GM12878 (cell line): Measurements from ENCODE around the gene STK33. TPM values are rescaled to one million over a fixed set of nuclear protein-coding genes. Genes with fewer than 3 reads are reported as not detected.

Experiments
- ATAC-seq: fragments of 200-7000 bp; cut with Tn5 transposase; 3 replicates; pipeline ENCODE4 v1.9.1; 2020; ENCODE audit warnings: mild to moderate bottlenecking, moderate library complexity
- BruUV-seq: library from RNA; stranded (reverse); fragments of 400-500 nt; replicated peaks from 2 replicates; lab custom pipeline; 2021; lab: Mats Ljungman, UMichigan
- CTCF ChIA-PET: fragments of 300-600 bp; sonication (Branson Sonifier 250); formaldehyde crosslinking; extraction: SDS; loops from one replicate; lab custom pipeline; 2021; ENCODE audit warnings: inconsistent platforms; lab: Yijun Ruan, JAX
- POLR2A ChIA-PET: fragments of 350-600 bp; formaldehyde crosslinking; extraction: SDS; loops from one replicate; lab custom pipeline; 2021; ENCODE audit warnings: inconsistent platforms; lab: Charles Lee
- RAD21 ChIA-PET: fragments of 300-600 bp; sonication (Branson Sonifier 250); formaldehyde crosslinking; loops from one replicate; lab custom pipeline; 2023; ENCODE audit warnings: antibody characterized with exemption; ENCODE audit not compliant: unreplicated experiment; lab: Charles Lee
- SMC1A ChIA-PET: fragments of 300-600 bp; sonication (Branson Sonifier 250); formaldehyde crosslinking; loops from one replicate; lab custom pipeline; 2023; ENCODE audit not compliant: unreplicated experiment, uncharacterized antibody; lab: Charles Lee
- DNase-seq: peaks from one replicate; pipeline ENCODE4 v3.0.0-alpha.2; 2011; ENCODE audit warnings: low read depth, low spot score
- FAIRE-seq: peaks from 3 replicates; lab custom pipeline; 2011; peaks lifted over from hg19 to GRCh38; lab: Jason Lieb, UNC
- H2AFZ ChIP-seq: 2 replicates; pipeline ENCODE4 v1.6.0; 2011; ENCODE audit warnings: low read depth, low read length, control low read depth; ENCODE audit not compliant: control insufficient read depth
- H3K27ac ChIP-seq: 2 replicates; pipeline ENCODE4 v1.5.1; 2011; ENCODE audit warnings: control low read depth; ENCODE audit not compliant: control insufficient read depth, insufficient read depth
- H3K27me3 ChIP-seq, 2 experiments: replicated peaks in 1 of 2; 2 replicates each; pipeline versions ENCODE4 v1.6.0 to v1.6.1; 2011; ENCODE audit warnings: low read length in 1 of 2; ENCODE audit not compliant: control insufficient read depth in 2 of 2, insufficient read depth in 2 of 2
- H3K36me3 ChIP-seq, 2 experiments: 2 replicates each; pipeline ENCODE4 v1.5.1; 2011; ENCODE audit warnings: low read length in 1 of 2; ENCODE audit not compliant: control insufficient read depth in 2 of 2, insufficient read depth in 2 of 2
- H3K4me1 ChIP-seq: 2 replicates; pipeline ENCODE4 v1.6.1; 2011; ENCODE audit warnings: mild to moderate bottlenecking, low read length, moderate library complexity, mixed read lengths; ENCODE audit not compliant: control insufficient read depth, insufficient read depth
- H3K4me2 ChIP-seq: 2 replicates; pipeline ENCODE4 v1.6.0; 2011; ENCODE audit warnings: control low read depth; ENCODE audit not compliant: control insufficient read depth, insufficient read depth
- H3K4me3 ChIP-seq: fragments of 200-600 bp; sonication (generic); 2 replicates; pipeline ENCODE4 v1.5.1; 2016
- H3K79me2 ChIP-seq: 2 replicates; pipeline ENCODE4 v1.6.0; 2011; ENCODE audit warnings: low read length; ENCODE audit not compliant: control insufficient read depth, insufficient read depth
- H3K9ac ChIP-seq: 2 replicates; pipeline ENCODE4 v1.8.0; 2011; ENCODE audit warnings: low read length, control low read depth, mixed read lengths; ENCODE audit not compliant: control insufficient read depth, insufficient read depth
- H3K9me3 ChIP-seq: replicated peaks from 3 replicates; pipeline ENCODE4 v1.5.1; 2011; ENCODE audit warnings: mild to moderate bottlenecking, low read length; ENCODE audit not compliant: control insufficient read depth, insufficient read depth
- H4K20me1 ChIP-seq: 2 replicates; pipeline ENCODE4 v1.6.0; 2011; ENCODE audit not compliant: control insufficient read depth, insufficient read depth
- CEBPB ChIP-seq, 2 experiments: fragments of 150-350 bp in 1 of 2; IDR thresholded peaks; 2 replicates each; pipeline ENCODE4 v1.6.1; 2012 to 2014; ENCODE audit warnings: low read depth in 2 of 2, low read length in 2 of 2, borderline replicate concordance in 1 of 2, inconsistent platforms in 1 of 2
- KDM1A ChIP-seq: fragments of 200-600 bp; sonication (generic); IDR thresholded peaks from 2 replicates; pipeline ENCODE4 v1.6.1; 2016; ENCODE audit warnings: borderline replicate concordance
- POLR2A ChIP-seq: IDR thresholded peaks from 2 replicates; pipeline ENCODE4 v1.6.1; 2011; ENCODE audit warnings: low read depth, mild to moderate bottlenecking, low read length
- POLR2AphosphoS2 ChIP-seq: IDR thresholded peaks from 2 replicates; pipeline ENCODE4 v1.6.1; 2011; ENCODE audit warnings: low read depth, mild to moderate bottlenecking, low read length, improper control_type of control experiment, moderate library complexity
- SIN3A ChIP-seq: IDR thresholded peaks from 2 replicates; pipeline ENCODE4 v1.6.1; 2012; ENCODE audit warnings: low read depth, low read length, improper control_type of control experiment
- TCF3 ChIP-seq: IDR thresholded peaks from 2 replicates; pipeline ENCODE4 v1.6.1; 2012; ENCODE audit warnings: low read depth, mild to moderate bottlenecking, low read length, borderline replicate concordance; ENCODE audit not compliant: insufficient read depth
- USF2 ChIP-seq: IDR thresholded peaks from 2 replicates; pipeline ENCODE4 v1.6.1; 2011; ENCODE audit warnings: low read depth, low read length, improper control_type of control experiment, borderline replicate concordance
- WGBS: methylation state at CpG from one replicate; pipeline ENCODE4 v1.1.6; 2016; ENCODE audit warnings: low lambda C conversion rate; ENCODE audit not compliant: insufficient replicate concordance, insufficient coverage; ENCODE audit errors: missing lambda C conversion rate; 5-methylcytosine and 5-hydroxymethylcytosine counted together
- in situ Hi-C: fragments of 300-500 bp; cut with MboI; formaldehyde crosslinking; loops from 9 replicates; pipeline ENCODE4 v1.14.3; 2018; ENCODE audit warnings: mixed read lengths
- intact Hi-C: fragments of 100-400 bp; cut with micrococcal nuclease; formaldehyde crosslinking; loops from one replicate; pipeline ENCODE4 v1.14.2; 2022; ENCODE audit not compliant: unreplicated experiment
- polyA plus RNA-seq, 11 experiments: library from polyadenylated mRNA; depleted of rRNA in 4 of 11; unstranded in 6 of 11; stranded (reverse) in 5 of 11; fragments of >200 nt; fragmentation: Nextera tagmentation in 4 of 11; fragmentation: Illumina TruSeq in 1 of 11; extraction: Ambion mirVana in 4 of 11; extraction: Trizol in 1 of 11; gene quantifications; 1 replicate in 1 of 11; 2 replicates in 10 of 11; pipeline versions ENCODE4 v1.2.1 to v1.2.3, GENCODE V29; 2011 to 2016; ENCODE audit warnings: inconsistent platforms in 2 of 11, missing spikeins in 2 of 11, low read depth in 1 of 11
- total RNA-seq, 4 experiments: library from RNA; depleted of rRNA in 3 of 4; stranded (reverse); fragments of >200 nt in 3 of 4; fragmentation: Illumina TruSeq in 1 of 4; extraction: Trizol in 1 of 4; gene quantifications; 2 replicates each; pipeline versions ENCODE4 v1.2.1 to v1.2.3, GENCODE V29; 2013 to 2021
- TF ChIP-seq, protein P1 (sequence below), 3 experiments: IDR thresholded peaks in 2 of 3; conservative IDR thresholded peaks in 1 of 3; 2 replicates each; pipeline ENCODE4 v1.5.1; 2011; ENCODE audit warnings: low read depth in 3 of 3, low read length in 3 of 3, mild to moderate bottlenecking in 3 of 3, control low read depth in 2 of 3, moderate library complexity in 2 of 3, inconsistent platforms in 1 of 3, mixed read lengths in 1 of 3; ENCODE audit not compliant: control insufficient read depth in 2 of 3, insufficient read depth in 1 of 3; ENCODE audit errors: extremely low read depth in 1 of 3
- TF ChIP-seq, protein P2 (sequence below): fragments of 450-650 bp; formaldehyde crosslinking; IDR thresholded peaks from 2 replicates; pipeline ENCODE4 v1.5.0; 2022; ENCODE audit warnings: mild to moderate bottlenecking, missing genetic modification characterization

Gene STK33
- total and polyA plus RNA-seq, 10 of the 15 experiments (the other 5 are each of a cell fraction or from before 2014, with no cell fraction given): 5.2 to 27.3 (median 18.3) TPM

GRCh38 chr11:8365216-8365941, 228.6 kb downstream of the STK33 start:
- FAIRE-seq: no peak
- no peak overlapping the region for H3K4me2 ChIP-seq
- 55% methylated on average over 11 of the region's 11 CpGs for WGBS
- no peaks in the 10 kb centered on the region for H3K79me2 ChIP-seq
- H3K4me3 ChIP-seq: no peak overlapping the region
- no peak overlapping the region for H3K27ac ChIP-seq
- ChIA-PET RAD21 (interaction anchor here (1.5 kb wide), 1 partner anchor 201 kb away, joined by 8 read pairs; no protein-coding TSS in a partner anchor), SMC1A (interaction anchor here (0.7 to 1.0 kb wide), 2 partner anchors 22 to 201 kb away, joined by 3 to 5 read pairs; no protein-coding TSS in a partner anchor), CTCF (interaction anchor here (1.0 to 2.0 kb wide), 5 partner anchors 12 to 203 kb away, joined by 4 to 7 read pairs (median 6); no protein-coding TSS in a partner anchor), POLR2A (no interaction called here)
- ATAC-seq: peak; percentile 43; the same call in 2 of the 3 replicates
- no peaks in the 10 kb centered on the region for H3K36me3 ChIP-seq
- no TSS peak for BruUV-seq
- H3K9me3 ChIP-seq: no peaks in the 10 kb centered on the region
- H3K9ac ChIP-seq: no peak overlapping the region
- no peaks in the 10 kb centered on the region for H4K20me1 ChIP-seq
- in situ Hi-C loops: no loop called here
- H2AFZ ChIP-seq: no peak overlapping the region
- no peak for TF ChIP-seq KDM1A
- TF ChIP-seq, protein P1, sequence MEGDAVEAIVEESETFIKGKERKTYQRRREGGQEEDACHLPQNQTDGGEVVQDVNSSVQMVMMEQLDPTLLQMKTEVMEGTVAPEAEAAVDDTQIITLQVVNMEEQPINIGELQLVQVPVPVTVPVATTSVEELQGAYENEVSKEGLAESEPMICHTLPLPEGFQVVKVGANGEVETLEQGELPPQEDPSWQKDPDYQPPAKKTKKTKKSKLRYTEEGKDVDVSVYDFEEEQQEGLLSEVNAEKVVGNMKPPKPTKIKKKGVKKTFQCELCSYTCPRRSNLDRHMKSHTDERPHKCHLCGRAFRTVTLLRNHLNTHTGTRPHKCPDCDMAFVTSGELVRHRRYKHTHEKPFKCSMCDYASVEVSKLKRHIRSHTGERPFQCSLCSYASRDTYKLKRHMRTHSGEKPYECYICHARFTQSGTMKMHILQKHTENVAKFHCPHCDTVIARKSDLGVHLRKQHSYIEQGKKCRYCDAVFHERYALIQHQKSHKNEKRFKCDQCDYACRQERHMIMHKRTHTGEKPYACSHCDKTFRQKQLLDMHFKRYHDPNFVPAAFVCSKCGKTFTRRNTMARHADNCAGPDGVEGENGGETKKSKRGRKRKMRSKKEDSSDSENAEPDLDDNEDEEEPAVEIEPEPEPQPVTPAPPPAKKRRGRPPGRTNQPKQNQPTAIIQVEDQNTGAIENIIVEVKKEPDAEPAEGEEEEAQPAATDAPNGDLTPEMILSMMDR (IDR thresholded peaks at IDR 0.05 in 2 of 3, conservative IDR thresholded peaks at IDR 0.05 in 1 of 3; ENCODE audit: control insufficient read depth in 2 of 3, extremely low read depth in 1 of 3, insufficient read depth in 1 of 3, low read depth in 3 of 3, low read length in 3 of 3): peak; percentile 13 to 26 (median 23); a peak in 4 of 6 replicates
- DNase-seq: no peak
- no peaks in the 10 kb centered on the region for H3K27me3 ChIP-seq
- intact Hi-C loops: no loop called here
- no peaks in the 10 kb centered on the region for H3K4me1 ChIP-seq

- no peaks in the 10 kb centered on the region for H3K79me2 ChIP-seq
- no peak overlapping the region for H3K27ac ChIP-seq
- no peak for ATAC-seq
- ChIA-PET RAD21 (no interaction called here), SMC1A (no interaction called here), POLR2A (no interaction called here), CTCF (no interaction called here)
- no peak overlapping the region for H3K9ac ChIP-seq
- in situ Hi-C loops: no loop called here
- H3K4me3 ChIP-seq: no peak overlapping the region
- H3K9me3 ChIP-seq: no peaks in the 10 kb centered on the region
- BruUV-seq: no TSS peak
- DNase-seq: no peak
- FAIRE-seq: no peak
- H2AFZ ChIP-seq: no peak overlapping the region
- no peaks in the 10 kb centered on the region for H3K27me3 ChIP-seq
- H4K20me1 ChIP-seq: no peaks in the 10 kb centered on the region
- 71% methylated on average over 15 of the region's 15 CpGs for WGBS
- H3K36me3 ChIP-seq: no peaks in the 10 kb centered on the region
- no peaks in the 10 kb centered on the region for H3K4me1 ChIP-seq
- no peak overlapping the region for H3K4me2 ChIP-seq
- intact Hi-C loops: no loop called here
- no peak for TF ChIP-seq USF2
- TF ChIP-seq SIN3A: no peak
- no peak for TF ChIP-seq TCF3
- no peak for TF ChIP-seq POLR2A
- no peak for TF ChIP-seq CEBPB (IDR thresholded peaks at IDR 0.05; ENCODE audit: borderline replicate concordance in 1 of 2, low read depth in 2 of 2, low read length in 2 of 2)
- TF ChIP-seq POLR2AphosphoS2: no peak
- TF ChIP-seq, protein P2, sequence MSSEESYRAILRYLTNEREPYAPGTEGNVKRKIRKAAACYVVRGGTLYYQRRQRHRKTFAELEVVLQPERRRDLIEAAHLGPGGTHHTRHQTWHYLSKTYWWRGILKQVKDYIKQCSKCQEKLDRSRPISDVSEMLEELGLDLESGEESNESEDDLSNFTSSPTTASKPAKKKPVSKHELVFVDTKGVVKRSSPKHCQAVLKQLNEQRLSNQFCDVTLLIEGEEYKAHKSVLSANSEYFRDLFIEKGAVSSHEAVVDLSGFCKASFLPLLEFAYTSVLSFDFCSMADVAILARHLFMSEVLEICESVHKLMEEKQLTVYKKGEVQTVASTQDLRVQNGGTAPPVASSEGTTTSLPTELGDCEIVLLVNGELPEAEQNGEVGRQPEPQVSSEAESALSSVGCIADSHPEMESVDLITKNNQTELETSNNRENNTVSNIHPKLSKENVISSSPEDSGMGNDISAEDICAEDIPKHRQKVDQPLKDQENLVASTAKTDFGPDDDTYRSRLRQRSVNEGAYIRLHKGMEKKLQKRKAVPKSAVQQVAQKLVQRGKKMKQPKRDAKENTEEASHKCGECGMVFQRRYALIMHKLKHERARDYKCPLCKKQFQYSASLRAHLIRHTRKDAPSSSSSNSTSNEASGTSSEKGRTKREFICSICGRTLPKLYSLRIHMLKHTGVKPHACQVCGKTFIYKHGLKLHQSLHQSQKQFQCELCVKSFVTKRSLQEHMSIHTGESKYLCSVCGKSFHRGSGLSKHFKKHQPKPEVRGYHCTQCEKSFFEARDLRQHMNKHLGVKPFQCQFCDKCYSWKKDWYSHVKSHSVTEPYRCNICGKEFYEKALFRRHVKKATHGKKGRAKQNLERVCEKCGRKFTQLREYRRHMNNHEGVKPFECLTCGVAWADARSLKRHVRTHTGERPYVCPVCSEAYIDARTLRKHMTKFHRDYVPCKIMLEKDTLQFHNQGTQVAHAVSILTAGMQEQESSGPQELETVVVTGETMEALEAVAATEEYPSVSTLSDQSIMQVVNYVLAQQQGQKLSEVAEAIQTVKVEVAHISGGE (CRISPR knock-in tag): no peak
Measured at GRCh38 chr11:8363921-8364320, 230.1 kb downstream of the STK33 start.
